ENCODE measurements around the gene AK4. TPM values are rescaled to one million over a fixed set of nuclear protein-coding genes. Genes with fewer than 3 reads are reported as not detected.

The AK4 gene
- total RNA-seq, 1 experiment from 2014 or later, result 39.2 TPM

DNA sequence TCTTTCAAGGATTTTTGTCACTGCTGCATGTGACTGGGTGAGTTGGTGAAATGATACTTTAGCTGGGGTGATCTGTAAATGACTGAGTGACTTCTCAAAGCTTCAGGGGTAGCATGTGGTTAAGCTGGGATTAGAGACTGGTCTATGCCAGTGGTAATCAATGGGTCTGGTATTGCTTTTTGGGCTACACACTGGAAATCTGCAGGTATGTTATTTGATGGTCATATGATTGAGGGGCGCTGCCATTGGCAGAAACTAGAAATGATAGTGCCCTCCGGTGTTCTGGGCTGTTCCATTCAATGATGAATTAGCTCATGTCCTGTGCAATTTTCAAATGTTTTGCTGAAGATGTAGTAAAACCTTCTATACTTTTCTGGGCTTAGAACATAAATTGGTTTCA, 121.6 kb downstream of the AK4 start:
- DNase-seq (ENCODE audit: low read depth), result no peak

DNA sequence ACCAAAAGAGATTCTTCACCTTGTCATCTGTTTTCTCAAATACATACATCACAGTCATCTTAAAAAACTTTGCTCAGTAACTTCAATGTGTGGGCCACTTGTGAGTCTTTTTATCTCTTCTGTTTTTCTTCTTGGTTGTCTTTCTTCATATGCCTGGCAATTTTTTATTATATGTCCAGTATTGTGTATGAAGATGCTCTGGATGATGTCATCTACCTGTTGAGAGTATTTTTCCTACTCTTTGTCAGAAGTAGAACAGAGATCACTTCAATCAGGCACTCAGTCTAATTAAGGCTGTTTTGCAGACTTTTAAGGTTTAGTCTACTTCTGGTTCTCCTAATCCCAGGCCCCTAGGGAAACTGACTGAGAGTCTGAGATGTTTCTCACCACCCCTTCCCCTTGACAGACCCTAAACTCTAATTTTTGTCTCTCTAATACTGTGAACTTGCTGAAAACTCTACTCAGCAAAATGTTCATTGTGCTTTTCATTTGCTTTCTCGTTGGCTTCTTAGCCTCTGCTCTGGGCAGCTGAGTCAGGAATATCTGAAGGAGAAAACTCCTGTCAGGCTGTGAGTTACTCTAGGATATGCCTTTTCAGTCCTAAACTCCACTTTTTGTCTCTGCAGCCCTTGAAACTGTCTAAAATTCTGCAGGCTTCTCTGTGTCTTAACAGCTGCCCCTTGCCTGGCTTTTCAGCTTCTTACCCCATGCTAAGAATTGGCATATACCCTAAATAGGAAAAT, 128.4 kb downstream of the AK4 start:
- DNase-seq (ENCODE audit: low read depth), result no peak

DNA sequence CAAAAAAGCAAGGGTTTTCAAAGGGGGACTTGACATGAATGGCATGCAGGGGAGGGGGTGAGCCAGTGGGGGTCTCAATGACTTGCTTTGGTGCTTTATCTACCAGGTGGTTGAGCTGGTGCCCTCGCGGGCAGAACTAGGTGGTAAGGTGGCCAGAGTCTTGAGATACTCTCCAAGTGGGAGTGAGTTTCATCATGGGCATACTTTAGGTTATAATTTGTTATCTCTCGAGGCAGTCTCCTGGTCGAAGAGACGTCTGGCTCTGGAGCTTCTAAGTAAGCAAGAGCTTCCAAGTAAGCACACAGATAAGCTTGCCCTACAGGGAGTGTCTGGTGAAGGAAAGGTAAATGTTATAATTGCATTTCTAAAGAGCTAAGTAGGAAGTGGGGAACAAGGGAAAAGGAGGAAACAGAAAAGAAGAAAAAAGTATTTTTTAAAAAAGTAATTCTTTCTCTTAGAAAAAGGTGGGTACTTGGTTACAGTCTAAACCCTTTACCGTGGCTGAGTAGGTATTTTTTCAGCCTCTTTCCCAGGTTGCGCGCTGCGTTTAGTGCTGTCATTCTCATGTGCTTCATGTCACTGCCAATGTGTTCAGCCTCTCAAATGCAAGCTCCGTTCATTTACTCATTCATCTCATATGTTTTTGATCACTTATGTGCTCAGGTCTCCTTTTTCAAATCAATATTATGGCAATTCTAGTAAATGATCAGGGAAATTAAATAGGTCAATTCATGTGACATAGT, 129.8 kb downstream of the AK4 start:
- DNase-seq (ENCODE audit: low read depth), result no peak

- peak; percentile 5 for DNase-seq (ENCODE audit: low read depth)
These were observed 130.5 kb downstream of the AK4 start for GRCh38 chr1:65278376-65279069.

DNA sequence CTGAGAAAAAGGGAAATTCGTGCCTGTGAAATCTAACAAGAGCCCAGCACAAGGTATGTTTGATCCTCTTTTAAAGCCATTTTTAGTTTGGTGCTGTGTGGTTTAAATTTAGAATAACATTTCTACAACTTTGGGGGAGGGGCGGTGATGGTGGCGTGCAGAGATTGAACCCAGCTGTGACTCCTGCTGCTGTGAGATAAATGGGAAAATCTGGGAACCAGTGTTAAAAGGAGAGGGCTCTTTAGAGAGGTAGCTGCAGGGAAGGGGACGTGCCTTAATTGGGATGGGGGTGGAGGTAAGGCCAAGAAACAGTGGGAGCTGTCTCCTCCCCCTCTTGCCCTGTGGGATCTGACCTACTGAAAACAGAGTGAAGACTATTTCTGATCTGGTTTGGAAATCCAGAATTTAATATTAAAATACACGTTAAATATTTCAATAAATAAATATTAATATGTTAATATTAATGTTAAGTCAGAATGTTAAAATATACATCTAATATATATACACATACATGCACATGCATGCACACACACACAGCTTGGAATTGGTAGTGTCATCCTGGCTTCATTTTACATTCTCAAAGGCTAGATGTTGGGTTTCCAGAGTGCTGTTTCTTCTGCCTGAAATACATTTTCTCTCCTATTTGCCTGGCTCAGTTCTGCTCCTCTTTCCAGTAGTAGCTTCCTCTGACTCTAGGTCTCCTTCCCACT, 131.2 kb downstream of the AK4 start:
- DNase-seq (ENCODE audit: low read depth), result no peak

Small RNAs within 50 kb of the gene (small RNA-seq; reads per million reads assigned to genes)
- not detected for gene RPS29P7

Other genes with a start within 250 kb of the AK4 start
- 50.0 and 55.3 TPM in 2 replicates for gene JAK1, start 181.7 kb upstream of the AK4 start, total RNA-seq (2014; rRNA removed; shearing (Covaris generic))
- gene DNAJC6, start 161.3 kb downstream of the AK4 start, total RNA-seq (2014; rRNA removed; shearing (Covaris generic)), result 1.3 and 3.3 TPM in 2 replicates